Activated naive CD4-positive, alpha-beta T cell treated with anti-CD3 and anti-CD28 coated beads for 36 hours (primary cell): ENCODE data around the gene TMTC1. TPM values are rescaled to one million over a fixed set of nuclear protein-coding genes. Genes with fewer than 3 reads are reported as not detected.

ENCODE experiments used
- CTCF ChIA-PET: fragments of 350-600 bp; sonication (Branson Sonifier 250); formaldehyde crosslinking; loops from one replicate; lab custom pipeline; 2021; ENCODE audit warnings: antibody characterized with exemption; lab: Charles Lee
- DNase-seq: peaks from one replicate; pipeline ENCODE4 v3.0.0-alpha.2; 2020
- H3K27ac Mint-ChIP-seq: one replicate; pipeline ENCODE4 v1.8.0; 2021; ENCODE audit warnings: mild to moderate bottlenecking, mixed read lengths
- H3K27me3 Mint-ChIP-seq: one replicate; pipeline ENCODE4 v1.8.0; 2021; ENCODE audit warnings: low read depth, mixed read lengths
- H3K36me3 Mint-ChIP-seq: one replicate; pipeline ENCODE4 v1.8.0; 2021; ENCODE audit warnings: low read depth, mixed read lengths
- H3K4me1 Mint-ChIP-seq: one replicate; pipeline ENCODE4 v1.8.0; 2021; ENCODE audit warnings: low read depth, mixed read lengths
- H3K4me3 Mint-ChIP-seq: one replicate; pipeline ENCODE4 v1.8.0; 2021; ENCODE audit warnings: mild to moderate bottlenecking, moderate library complexity, mixed read lengths
- H3K9me3 Mint-ChIP-seq: one replicate; pipeline ENCODE4 v1.8.0; 2021; ENCODE audit warnings: mixed read lengths
- intact Hi-C: fragments of 100-400 bp; cut with micrococcal nuclease; formaldehyde crosslinking; loops from one replicate; pipeline ENCODE4 v1.15.1; 2023
- total RNA-seq, 2 experiments: library from RNA; stranded (reverse); gene quantifications; one replicate each; pipeline ENCODE4 v1.2.3, GENCODE V29; 2021

Gene TMTC1
- total RNA-seq, 2 experiments from 2014 or later: not detected

GRCh38 chr12:29665107-29665506 lies 118.6 kb downstream of the TMTC1 start:
- intact Hi-C loops: no loop called here
- H3K4me3 Mint-ChIP-seq: no peak overlapping the region
- CTCF ChIA-PET: no interaction called here
- DNase-seq: no peak
- no peaks in the 10 kb centered on the region for H3K36me3 Mint-ChIP-seq
- no peaks in the 10 kb centered on the region for H3K4me1 Mint-ChIP-seq
- no peaks in the 10 kb centered on the region for H3K9me3 Mint-ChIP-seq
- no peaks in the 10 kb centered on the region for H3K27me3 Mint-ChIP-seq
- no peak overlapping the region for H3K27ac Mint-ChIP-seq

- Mint-ChIP-seq H3K4me3 (no peak overlapping the region), H3K9me3 (no peaks in the 10 kb centered on the region), H3K4me1 (no peaks in the 10 kb centered on the region), H3K27ac (no peak overlapping the region), H3K36me3 (no peaks in the 10 kb centered on the region), H3K27me3 (no peaks in the 10 kb centered on the region)
- intact Hi-C loops: no loop called here
- DNase-seq: no peak
- CTCF ChIA-PET: interaction anchor here (0.6 kb wide), 1 partner anchor 589 kb away, joined by 4 read pairs; no protein-coding TSS in a partner anchor
Observed at GRCh38 chr12:29662734-29663323, 120.9 kb downstream of the TMTC1 start.

GRCh38 chr12:29660847-29661246 lies 122.9 kb downstream of the TMTC1 start:
- no peak overlapping the region for H3K4me3 Mint-ChIP-seq
- CTCF ChIA-PET: no interaction called here
- DNase-seq: no peak
- no peaks in the 10 kb centered on the region for H3K4me1 Mint-ChIP-seq
- no peaks in the 10 kb centered on the region for H3K9me3 Mint-ChIP-seq
- no peak overlapping the region for H3K27ac Mint-ChIP-seq
- intact Hi-C loops: no loop called here
- H3K27me3 Mint-ChIP-seq: no peaks in the 10 kb centered on the region
- H3K36me3 Mint-ChIP-seq: no peaks in the 10 kb centered on the region

- Mint-ChIP-seq H3K4me3 (no peak overlapping the region), H3K9me3 (no peaks in the 10 kb centered on the region), H3K27ac (no peak overlapping the region), H3K27me3 (no peaks in the 10 kb centered on the region), H3K4me1 (no peaks in the 10 kb centered on the region), H3K36me3 (no peaks in the 10 kb centered on the region)
- CTCF ChIA-PET: no interaction called here
- intact Hi-C loops: no loop called here
- DNase-seq: no peak
Observed at GRCh38 chr12:29656762-29657538, 126.8 kb downstream of the TMTC1 start.

- no peak for DNase-seq
- no peaks in the 10 kb centered on the region for H3K36me3 Mint-ChIP-seq
- no peaks in the 10 kb centered on the region for H3K27me3 Mint-ChIP-seq
- no peak overlapping the region for H3K4me3 Mint-ChIP-seq
- intact Hi-C loops: no loop called here
- no peaks in the 10 kb centered on the region for H3K4me1 Mint-ChIP-seq
- H3K27ac Mint-ChIP-seq: no peak overlapping the region
- H3K9me3 Mint-ChIP-seq: no peaks in the 10 kb centered on the region
- CTCF ChIA-PET: no interaction called here
Observed at GRCh38 chr12:29655861-29656260, 127.9 kb downstream of the TMTC1 start.

GRCh38 chr12:29653286-29653685 lies 130.5 kb downstream of the TMTC1 start:
- CTCF ChIA-PET: no interaction called here
- Mint-ChIP-seq H3K9me3 (no peaks in the 10 kb centered on the region), H3K27ac (no peak overlapping the region), H3K4me3 (no peak overlapping the region), H3K4me1 (no peaks in the 10 kb centered on the region), H3K36me3 (no peaks in the 10 kb centered on the region), H3K27me3 (no peaks in the 10 kb centered on the region)
- intact Hi-C loops: no loop called here
- DNase-seq: no peak

- Mint-ChIP-seq H3K27me3 (no peaks in the 10 kb centered on the region), H3K4me1 (no peaks in the 10 kb centered on the region), H3K27ac (no peak overlapping the region), H3K9me3 (no peaks in the 10 kb centered on the region), H3K4me3 (no peak overlapping the region), H3K36me3 (no peaks in the 10 kb centered on the region)
- CTCF ChIA-PET: interaction anchor here (1.0 kb wide), 1 partner anchor 30 kb away, joined by 3 read pairs; no protein-coding TSS in a partner anchor
- DNase-seq: no peak
- intact Hi-C loops: no loop called here
Observed at GRCh38 chr12:29650371-29650770, 133.4 kb downstream of the TMTC1 start.

- no peaks in the 10 kb centered on the region for H3K9me3 Mint-ChIP-seq
- no peak for DNase-seq
- no peak overlapping the region for H3K27ac Mint-ChIP-seq
- CTCF ChIA-PET: no interaction called here
- no peaks in the 10 kb centered on the region for H3K27me3 Mint-ChIP-seq
- H3K36me3 Mint-ChIP-seq: no peaks in the 10 kb centered on the region
- H3K4me1 Mint-ChIP-seq: no peaks in the 10 kb centered on the region
- H3K4me3 Mint-ChIP-seq: no peak overlapping the region
- intact Hi-C loops: no loop called here
Observed at GRCh38 chr12:29649722-29650121, 134.0 kb downstream of the TMTC1 start.

GRCh38 chr12:29644536-29645162 lies 139.1 kb downstream of the TMTC1 start:
- Mint-ChIP-seq H3K27ac (no peak overlapping the region), H3K36me3 (no peaks in the 10 kb centered on the region), H3K9me3 (no peaks in the 10 kb centered on the region), H3K4me1 (no peaks in the 10 kb centered on the region), H3K27me3 (no peaks in the 10 kb centered on the region), H3K4me3 (no peak overlapping the region)
- no peak for DNase-seq
- CTCF ChIA-PET: interaction anchor here (0.6 to 1.2 kb wide), 2 partner anchors 97 to 161 kb away, joined by 3 read pairs; no protein-coding TSS in a partner anchor
- intact Hi-C loops: no loop called here

- no peak overlapping the region for H3K27ac Mint-ChIP-seq
- peaks cover 2% of the 10 kb centered on the region for H3K27me3 Mint-ChIP-seq
- H3K4me1 Mint-ChIP-seq: no peaks in the 10 kb centered on the region
- CTCF ChIA-PET: no interaction called here
- no peak overlapping the region for H3K4me3 Mint-ChIP-seq
- no peaks in the 10 kb centered on the region for H3K9me3 Mint-ChIP-seq
- intact Hi-C loops: no loop called here
- H3K36me3 Mint-ChIP-seq: no peaks in the 10 kb centered on the region
- DNase-seq: no peak
Observed at GRCh38 chr12:29640589-29641345, 143.0 kb downstream of the TMTC1 start.

GRCh38 chr12:29639893-29640495 lies 143.7 kb downstream of the TMTC1 start:
- H3K36me3 Mint-ChIP-seq: no peaks in the 10 kb centered on the region
- H3K4me3 Mint-ChIP-seq: no peak overlapping the region
- no peaks in the 10 kb centered on the region for H3K9me3 Mint-ChIP-seq
- no peak for DNase-seq
- no peaks in the 10 kb centered on the region for H3K4me1 Mint-ChIP-seq
- no peak overlapping the region for H3K27ac Mint-ChIP-seq
- CTCF ChIA-PET: no interaction called here
- H3K27me3 Mint-ChIP-seq: peaks cover 4% of the 10 kb centered on the region
- intact Hi-C loops: no loop called here

- no peak for DNase-seq
- Mint-ChIP-seq H3K36me3 (no peaks in the 10 kb centered on the region), H3K27ac (no peak overlapping the region), H3K27me3 (peaks cover 4% of the 10 kb centered on the region), H3K4me3 (no peak overlapping the region), H3K4me1 (no peaks in the 10 kb centered on the region), H3K9me3 (no peaks in the 10 kb centered on the region)
- CTCF ChIA-PET: no interaction called here
- intact Hi-C loops: no loop called here
Observed at GRCh38 chr12:29638528-29638927, 145.2 kb downstream of the TMTC1 start.
